ENCODE results near the gene SLC22A12. TPM values are rescaled to one million over a fixed set of nuclear protein-coding genes. Genes with fewer than 3 reads are reported as not detected.

The SLC22A12 gene
- total RNA-seq, 4 donors from 2014 or later = not detected

DNA sequence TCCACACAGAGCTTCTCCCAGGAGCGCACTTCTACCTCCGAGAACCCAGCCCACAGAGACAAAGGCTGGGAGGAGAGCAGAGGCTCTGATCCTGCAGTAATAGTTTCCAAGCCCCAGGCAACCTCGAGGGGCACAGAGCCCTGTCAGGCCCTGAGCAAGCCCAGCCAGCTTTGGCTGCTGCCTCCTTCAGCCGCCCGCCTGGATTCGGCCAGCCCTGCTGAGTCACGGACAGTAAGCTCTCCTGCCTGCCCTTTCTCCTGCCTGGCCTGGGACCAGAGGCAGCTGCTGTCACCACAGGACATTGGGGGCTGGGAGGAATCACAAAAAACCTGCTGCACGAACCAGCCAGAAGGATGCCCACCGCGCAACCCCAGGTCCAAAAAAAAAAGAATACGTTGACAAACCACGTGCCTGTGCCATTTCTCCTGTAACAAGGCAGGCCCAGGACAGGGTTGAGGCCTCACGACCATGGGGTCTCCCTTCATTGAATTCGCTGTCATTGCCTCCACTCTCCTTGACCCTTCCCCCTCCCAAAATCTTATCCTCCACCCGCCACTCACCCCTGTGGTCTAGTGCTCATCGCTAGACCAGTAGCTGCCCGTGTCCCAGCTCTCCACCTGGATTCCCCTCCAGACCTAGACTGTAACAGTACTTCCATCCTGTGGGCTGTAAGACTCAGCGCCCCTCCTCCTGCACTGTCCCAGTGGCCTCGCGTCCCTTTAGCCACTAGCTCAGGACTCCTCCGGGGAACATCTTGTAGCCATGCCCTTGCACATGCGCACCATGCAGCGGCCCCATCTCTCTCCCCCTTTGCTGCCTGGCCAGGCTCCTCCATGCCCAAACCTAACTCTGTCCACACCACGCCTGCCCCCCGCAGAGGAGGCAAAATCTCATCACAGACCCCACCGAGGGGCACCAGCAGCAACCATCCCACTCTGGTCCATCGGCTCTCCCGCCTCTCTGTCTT is 7.4 kb upstream of the SLC22A12 start:
- 84 to 86% methylated on average over 28 of the region's 28 CpGs for WGBS, 2 donors
- TF ChIP-seq, protein P1, sequence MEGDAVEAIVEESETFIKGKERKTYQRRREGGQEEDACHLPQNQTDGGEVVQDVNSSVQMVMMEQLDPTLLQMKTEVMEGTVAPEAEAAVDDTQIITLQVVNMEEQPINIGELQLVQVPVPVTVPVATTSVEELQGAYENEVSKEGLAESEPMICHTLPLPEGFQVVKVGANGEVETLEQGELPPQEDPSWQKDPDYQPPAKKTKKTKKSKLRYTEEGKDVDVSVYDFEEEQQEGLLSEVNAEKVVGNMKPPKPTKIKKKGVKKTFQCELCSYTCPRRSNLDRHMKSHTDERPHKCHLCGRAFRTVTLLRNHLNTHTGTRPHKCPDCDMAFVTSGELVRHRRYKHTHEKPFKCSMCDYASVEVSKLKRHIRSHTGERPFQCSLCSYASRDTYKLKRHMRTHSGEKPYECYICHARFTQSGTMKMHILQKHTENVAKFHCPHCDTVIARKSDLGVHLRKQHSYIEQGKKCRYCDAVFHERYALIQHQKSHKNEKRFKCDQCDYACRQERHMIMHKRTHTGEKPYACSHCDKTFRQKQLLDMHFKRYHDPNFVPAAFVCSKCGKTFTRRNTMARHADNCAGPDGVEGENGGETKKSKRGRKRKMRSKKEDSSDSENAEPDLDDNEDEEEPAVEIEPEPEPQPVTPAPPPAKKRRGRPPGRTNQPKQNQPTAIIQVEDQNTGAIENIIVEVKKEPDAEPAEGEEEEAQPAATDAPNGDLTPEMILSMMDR (IDR thresholded peaks at IDR 0.05) = no peak
- no peak for TF ChIP-seq POLR2A (IDR thresholded peaks at IDR 0.05)
- H3K4me3 ChIP-seq (ENCODE audit: low read depth, poor library complexity, severe bottlenecking) = no peak overlapping the region
- no peak for DNase-seq (ENCODE audit: low spot score in 2 of 2)
- intact Hi-C loops (cut with DNase I; ENCODE audit: low total_unique reads) = no loop called here

GRCh38 chr11:64585150-64585549 is 5.9 kb upstream of the SLC22A12 start:
- no peak for TF ChIP-seq POLR2A (IDR thresholded peaks at IDR 0.05)
- WGBS, 2 donors = 58 to 63% methylated on average over 8 of the region's 8 CpGs
- intact Hi-C loops (cut with DNase I; ENCODE audit: low total_unique reads) = no loop called here
- no peak for DNase-seq (ENCODE audit: low spot score in 2 of 2)
- H3K4me3 ChIP-seq (ENCODE audit: low read depth, poor library complexity, severe bottlenecking) = no peak overlapping the region

DNA sequence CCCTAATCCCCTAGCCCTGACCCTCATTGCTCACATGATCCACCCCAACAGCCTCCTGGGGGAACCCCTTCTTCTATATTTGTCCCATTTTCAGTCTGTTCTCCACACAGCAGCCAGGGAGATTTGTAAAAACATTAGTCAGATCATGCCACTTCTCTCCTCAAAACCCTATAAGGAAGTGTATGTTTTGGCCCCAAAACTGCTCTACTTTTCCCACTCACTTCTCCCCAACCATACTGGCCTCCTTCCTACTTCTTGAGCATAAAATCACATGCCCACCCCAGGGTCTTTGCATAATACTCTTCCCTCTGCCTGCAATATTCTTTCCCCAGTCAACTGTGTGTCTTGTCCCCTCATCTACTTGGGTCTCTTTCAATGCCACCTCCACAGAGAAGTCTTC is 4.7 kb upstream of the SLC22A12 start:
- TF ChIP-seq, protein P1 (IDR thresholded peaks at IDR 0.05) = no peak
- no peak for TF ChIP-seq POLR2A (IDR thresholded peaks at IDR 0.05)
- no peak for DNase-seq (ENCODE audit: low spot score in 2 of 2)
- H3K4me3 ChIP-seq (ENCODE audit: low read depth, poor library complexity, severe bottlenecking) = no peak overlapping the region
- intact Hi-C loops (cut with DNase I; ENCODE audit: low total_unique reads) = no loop called here

DNA sequence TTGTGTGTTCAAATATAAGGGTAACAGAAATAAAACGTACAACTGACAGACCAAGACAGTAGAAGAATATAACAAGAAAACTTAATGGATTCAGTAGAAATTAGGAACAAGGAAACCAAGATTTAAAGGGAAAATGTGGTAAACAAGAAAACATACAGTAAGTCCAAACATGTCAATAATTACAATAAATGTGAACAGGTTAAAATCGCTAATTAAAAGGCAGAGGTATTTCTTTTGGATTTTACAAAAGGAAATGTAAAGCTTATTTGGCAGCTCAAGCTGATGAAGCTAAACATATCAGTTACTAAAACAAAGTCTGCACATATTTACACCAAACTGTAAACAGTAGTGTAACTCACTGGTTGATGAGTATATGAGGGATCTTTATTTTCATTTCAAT is 2.3 kb upstream of the SLC22A12 start:
- intact Hi-C loops (cut with DNase I; ENCODE audit: low total_unique reads) = no loop called here
- DNase-seq (ENCODE audit: low spot score in 2 of 2) = no peak
- 88 to 92% methylated on average over 2 of the region's 2 CpGs for WGBS, 2 donors

DNA sequence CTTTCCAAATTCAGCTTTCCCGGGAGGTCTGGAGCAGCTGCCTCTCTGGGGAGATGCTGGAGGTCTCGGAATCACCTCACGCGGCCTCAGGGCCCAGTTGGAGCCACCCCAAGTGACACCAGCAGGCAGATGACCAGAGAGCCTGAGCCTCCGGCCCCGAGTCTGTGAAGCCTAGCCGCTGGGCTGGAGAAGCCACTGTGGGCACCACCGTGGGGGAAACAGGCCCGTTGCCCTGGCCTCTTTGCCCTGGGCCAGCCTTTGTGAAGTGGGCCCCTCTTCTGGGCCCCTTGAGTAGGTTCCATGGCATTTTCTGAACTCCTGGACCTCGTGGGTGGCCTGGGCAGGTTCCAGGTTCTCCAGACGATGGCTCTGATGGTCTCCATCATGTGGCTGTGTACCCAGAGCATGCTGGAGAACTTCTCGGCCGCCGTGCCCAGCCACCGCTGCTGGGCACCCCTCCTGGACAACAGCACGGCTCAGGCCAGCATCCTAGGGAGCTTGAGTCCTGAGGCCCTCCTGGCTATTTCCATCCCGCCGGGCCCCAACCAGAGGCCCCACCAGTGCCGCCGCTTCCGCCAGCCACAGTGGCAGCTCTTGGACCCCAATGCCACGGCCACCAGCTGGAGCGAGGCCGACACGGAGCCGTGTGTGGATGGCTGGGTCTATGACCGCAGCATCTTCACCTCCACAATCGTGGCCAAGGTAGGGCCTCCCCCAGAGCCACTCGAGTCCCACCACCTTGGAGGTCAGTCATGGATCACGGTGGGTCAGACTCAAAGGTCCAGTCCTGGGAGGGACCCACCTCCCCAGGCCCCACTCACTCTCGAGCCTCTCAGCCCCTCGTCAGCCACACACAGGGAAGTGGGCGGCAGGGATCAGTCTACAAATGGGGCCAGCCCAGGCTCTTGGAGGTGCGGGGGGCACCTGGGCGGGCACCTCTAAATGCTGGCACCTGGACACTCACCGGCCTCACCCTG is 525 bp downstream of the SLC22A12 start:
- intact Hi-C loops (cut with DNase I; ENCODE audit: low total_unique reads) = no loop called here
- DNase-seq (ENCODE audit: low spot score in 2 of 2) = no peak
- 84 to 86% methylated on average over 20 to 31 of the region's 36 CpGs for WGBS, 2 donors
- TF ChIP-seq POLR2A (IDR thresholded peaks at IDR 0.05) = no peak
- TF ChIP-seq, protein P1 (IDR thresholded peaks at IDR 0.05) = no peak
- no peak overlapping the region for H3K4me3 ChIP-seq (ENCODE audit: low read depth, poor library complexity, severe bottlenecking)

More for the DNA sequence above, 2.3 kb upstream of the SLC22A12 start:
- no peak overlapping the region for H3K4me3 ChIP-seq (ENCODE audit: low read depth, poor library complexity, severe bottlenecking)
- TF ChIP-seq, protein P1 (IDR thresholded peaks at IDR 0.05) = no peak
- TF ChIP-seq POLR2A (IDR thresholded peaks at IDR 0.05) = no peak

- no peak for DNase-seq (ENCODE audit: low spot score in 2 of 2)
- intact Hi-C loops (cut with DNase I; ENCODE audit: low total_unique reads) = no loop called here
- no peak for TF ChIP-seq POLR2A (IDR thresholded peaks at IDR 0.05)
- TF ChIP-seq, protein P1 (IDR thresholded peaks at IDR 0.05) = no peak
- H3K4me3 ChIP-seq (ENCODE audit: low read depth, poor library complexity, severe bottlenecking) = no peak overlapping the region
- 73 to 82% methylated on average over 3 of the region's 3 CpGs for WGBS, 2 donors
Measured at GRCh38 chr11:64592234-64592615, 1.2 kb downstream of the SLC22A12 start.
